Measurements from ENCODE around the gene DUOX1. TPM values are rescaled to one million over a fixed set of nuclear protein-coding genes. Genes with fewer than 3 reads are reported as not detected.
"Not testable (repeated sequence)": the region's sequence is repeated elsewhere in the genome, so short reads cannot be mapped to it uniquely, and the experiment has no call there.

The DUOX1 gene
- 1.1 and 1.4 TPM in 2 replicates for polyA plus RNA-seq (2013)

DNA sequence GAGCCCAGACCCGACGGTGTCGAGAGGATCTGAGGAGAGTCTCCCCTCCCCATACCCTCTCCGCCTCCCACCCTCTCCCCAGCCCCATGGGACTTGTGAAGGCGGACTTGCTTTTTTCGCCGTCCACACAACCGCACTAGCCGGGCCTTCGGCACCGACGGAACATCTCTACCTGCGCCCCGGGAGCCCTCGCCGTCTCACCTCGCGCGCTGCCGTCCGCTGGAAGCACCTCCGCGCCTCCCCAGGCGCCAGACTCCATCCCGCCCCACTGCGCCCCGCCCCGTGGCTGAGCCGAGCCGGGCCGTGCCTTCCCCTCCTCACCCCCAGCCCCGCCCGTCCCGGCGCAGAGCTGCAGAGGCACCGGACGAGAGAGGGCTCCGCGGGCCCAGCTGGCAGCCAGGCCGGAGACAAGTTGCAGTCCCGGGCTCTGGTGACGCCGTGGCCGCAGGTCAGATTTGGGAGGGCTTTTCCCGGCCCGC, at the start of gene DUOX1, which contains the start of gene DUOXA1:
Gene DUOX1 (plus strand): TSS at position 344 of the 479 bp plus-strand sequence. CDS start 1,973 bp downstream, outside the sequence.
Gene DUOXA1 (minus strand): TSS at position 229 of the 479 bp plus-strand sequence. CDS start 6,865 bp downstream, outside the sequence.
- WGBS (ENCODE audit: extremely low coverage, insufficient coverage, insufficient read length): no CpG with 5 or more reads among the region's 46 CpGs
- H3K4ac ChIP-seq (ENCODE audit: low read depth, low read length): no peak within 1 kb of the TSS
- no peaks in the 10 kb centered on the region for H3K36me3 ChIP-seq (ENCODE audit: control insufficient read depth in 1 of 2, insufficient read depth in 2 of 2, low read length in 2 of 2)
- H2BK5ac ChIP-seq (ENCODE audit: low read depth, low read length, poor library complexity): no peak within 1 kb of the TSS
- peak in 1 of 2 donors; percentile 11 for DNase-seq
- H3K23ac ChIP-seq (ENCODE audit: low read length): peak within 1 kb of the TSS; percentile 58
- peak within 1 kb of the TSS; percentile 8 for H3K4me2 ChIP-seq (ENCODE audit: low read length)
- peak within 1 kb of the TSS; percentile 11 for H3K4me3 ChIP-seq (ENCODE audit: low read depth, low read length)
- H4K12ac ChIP-seq (ENCODE audit: low read depth, low read length): no peak within 1 kb of the TSS
- H3K79me2 ChIP-seq (ENCODE audit: control insufficient read depth, insufficient read depth, low read length, poor library complexity): no peaks in the 10 kb centered on the region
- H3K9me3 ChIP-seq (ENCODE audit: insufficient read depth, low read depth, low read length): peaks cover 12% of the 10 kb centered on the region
- peaks cover 52% of the 10 kb centered on the region for H3K27me3 ChIP-seq (ENCODE audit: insufficient read depth, low read length)
- H3K27ac ChIP-seq (ENCODE audit: low read depth, low read length): no peak within 1 kb of the TSS
- H3K9ac ChIP-seq (ENCODE audit: low read length): no peak within 1 kb of the TSS
- H4K91ac ChIP-seq (ENCODE audit: low read depth, low read length): no peak within 1 kb of the TSS
- no peak within 1 kb of the TSS for H3K18ac ChIP-seq (ENCODE audit: low read length)
- no peak within 1 kb of the TSS for H2BK12ac ChIP-seq (ENCODE audit: low read length)
- H3K79me1 ChIP-seq (ENCODE audit: low read length): no peaks in the 10 kb centered on the region
- no peak within 1 kb of the TSS for H2AK5ac ChIP-seq (ENCODE audit: low read length)
- no peak within 1 kb of the TSS for H3K14ac ChIP-seq (ENCODE audit: low read length)
- no peak within 1 kb of the TSS for H2BK120ac ChIP-seq (ENCODE audit: insufficient read depth, low read length, poor library complexity)
- H2AFZ ChIP-seq (ENCODE audit: insufficient read depth, low read length, poor library complexity): no peak within 1 kb of the TSS
- H3K4me1 ChIP-seq (ENCODE audit: control insufficient read depth in 1 of 2, insufficient read depth in 2 of 2, low read length in 2 of 2): peaks cover 0 to 5% of the 10 kb centered on the region in 2 experiments
- H4K8ac ChIP-seq (ENCODE audit: low read depth, low read length): no peak within 1 kb of the TSS

DNA sequence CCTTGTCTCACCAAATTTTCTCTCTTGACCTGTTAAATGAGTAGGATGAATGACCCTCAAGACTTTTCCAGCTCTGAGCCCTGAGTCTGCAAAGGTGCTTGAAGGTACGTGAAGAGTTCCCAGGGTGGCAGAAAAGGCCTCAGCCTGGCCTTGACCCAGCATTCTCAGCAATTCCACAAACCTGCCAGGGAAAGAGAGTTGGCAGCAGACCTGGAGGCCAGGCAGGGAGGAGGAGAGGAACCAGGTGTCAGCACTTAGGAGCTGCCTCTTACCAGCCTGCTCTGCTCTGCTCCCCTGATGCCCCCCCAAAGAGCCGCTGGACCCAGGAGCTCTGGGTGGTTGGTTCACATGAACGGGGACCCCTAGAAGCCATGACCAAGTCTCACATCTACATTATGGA, 49.2 kb upstream of the DUOX1 start:
- H2BK12ac ChIP-seq (ENCODE audit: low read length); H3K4me2 ChIP-seq (ENCODE audit: low read length); H3K79me2 ChIP-seq (ENCODE audit: control insufficient read depth, insufficient read depth, low read length, poor library complexity); H3K36me3 ChIP-seq (ENCODE audit: control insufficient read depth in 1 of 2, insufficient read depth in 2 of 2, low read length in 2 of 2); H4K8ac ChIP-seq (ENCODE audit: low read depth, low read length); H2AFZ ChIP-seq (ENCODE audit: insufficient read depth, low read length, poor library complexity); H3K9ac ChIP-seq (ENCODE audit: low read length); H3K27ac ChIP-seq (ENCODE audit: low read depth, low read length); H3K79me1 ChIP-seq (ENCODE audit: low read length); H3K23ac ChIP-seq (ENCODE audit: low read length); H4K91ac ChIP-seq (ENCODE audit: low read depth, low read length); H4K12ac ChIP-seq (ENCODE audit: low read depth, low read length); H2BK5ac ChIP-seq (ENCODE audit: low read depth, low read length, poor library complexity); H2BK120ac ChIP-seq (ENCODE audit: insufficient read depth, low read length, poor library complexity); DNase-seq; H3K27me3 ChIP-seq (ENCODE audit: insufficient read depth, low read length); H3K4ac ChIP-seq (ENCODE audit: low read depth, low read length); H3K9me3 ChIP-seq (ENCODE audit: insufficient read depth, low read depth, low read length); H3K4me3 ChIP-seq (ENCODE audit: low read depth, low read length); H3K4me1 ChIP-seq (ENCODE audit: control insufficient read depth in 1 of 2, insufficient read depth in 2 of 2, low read length in 2 of 2); H3K14ac ChIP-seq (ENCODE audit: low read length); H2AK5ac ChIP-seq (ENCODE audit: low read length); H3K18ac ChIP-seq (ENCODE audit: low read length): not testable (repeated sequence)
- WGBS (ENCODE audit: extremely low coverage, insufficient coverage, insufficient read length): no CpG with 5 or more reads among the region's 3 CpGs

DNA sequence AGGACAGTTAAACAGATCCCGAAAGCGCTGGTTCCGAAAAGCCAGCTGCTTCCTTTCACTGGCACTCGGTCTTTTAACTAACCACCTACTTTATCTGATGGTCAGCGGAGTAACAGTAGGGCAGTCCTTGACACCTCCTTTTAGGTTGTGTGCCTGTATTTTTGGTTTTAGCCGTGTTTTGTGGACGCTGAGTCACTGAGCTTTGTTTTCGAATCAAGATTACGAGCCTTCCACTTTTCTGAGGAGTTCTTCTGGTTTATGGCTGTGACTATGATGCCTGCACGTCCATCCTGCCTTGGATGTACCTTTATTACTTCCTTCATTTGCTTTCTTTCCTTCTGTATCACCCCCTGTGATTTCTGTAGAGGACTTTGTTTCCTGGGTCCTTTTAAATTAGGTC, 47.4 kb upstream of the DUOX1 start:
- not testable (repeated sequence) for H2AFZ ChIP-seq (ENCODE audit: insufficient read depth, low read length, poor library complexity); H4K8ac ChIP-seq (ENCODE audit: low read depth, low read length); H4K91ac ChIP-seq (ENCODE audit: low read depth, low read length); H3K4me2 ChIP-seq (ENCODE audit: low read length); H3K14ac ChIP-seq (ENCODE audit: low read length); H2BK120ac ChIP-seq (ENCODE audit: insufficient read depth, low read length, poor library complexity); H3K9me3 ChIP-seq (ENCODE audit: insufficient read depth, low read depth, low read length); H3K79me2 ChIP-seq (ENCODE audit: control insufficient read depth, insufficient read depth, low read length, poor library complexity); H3K4me1 ChIP-seq (ENCODE audit: control insufficient read depth in 1 of 2, insufficient read depth in 2 of 2, low read length in 2 of 2); H2AK5ac ChIP-seq (ENCODE audit: low read length); H3K9ac ChIP-seq (ENCODE audit: low read length); H2BK12ac ChIP-seq (ENCODE audit: low read length); H4K12ac ChIP-seq (ENCODE audit: low read depth, low read length); H3K4ac ChIP-seq (ENCODE audit: low read depth, low read length); H3K36me3 ChIP-seq (ENCODE audit: control insufficient read depth in 1 of 2, insufficient read depth in 2 of 2, low read length in 2 of 2); DNase-seq; H3K18ac ChIP-seq (ENCODE audit: low read length); H3K27me3 ChIP-seq (ENCODE audit: insufficient read depth, low read length); H3K23ac ChIP-seq (ENCODE audit: low read length); H3K4me3 ChIP-seq (ENCODE audit: low read depth, low read length); H2BK5ac ChIP-seq (ENCODE audit: low read depth, low read length, poor library complexity); H3K27ac ChIP-seq (ENCODE audit: low read depth, low read length); H3K79me1 ChIP-seq (ENCODE audit: low read length)
- WGBS (ENCODE audit: extremely low coverage, insufficient coverage, insufficient read length): no CpG with 5 or more reads among the region's 10 CpGs

DNA sequence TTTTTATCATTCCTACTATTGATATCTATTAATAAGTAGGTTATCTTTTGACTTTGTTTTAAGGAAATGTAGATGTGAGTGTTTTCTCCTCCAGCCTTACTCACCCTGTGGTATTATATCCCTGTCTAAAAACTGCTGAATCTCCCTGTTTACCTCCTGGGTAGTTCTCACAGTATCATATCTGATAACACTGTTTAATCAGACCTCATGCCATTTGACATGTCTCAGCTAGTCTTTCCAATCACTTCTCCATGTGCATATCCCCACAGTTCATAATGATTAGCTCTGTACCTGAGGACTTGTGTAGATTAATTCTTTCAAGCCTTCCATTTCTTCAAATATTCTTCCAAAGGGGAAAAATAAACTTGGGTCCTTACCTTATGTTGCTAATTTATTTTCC, 46.6 kb upstream of the DUOX1 start:
- no peak overlapping the region for H2AK5ac ChIP-seq (ENCODE audit: low read length)
- no peaks in the 10 kb centered on the region for H3K27me3 ChIP-seq (ENCODE audit: insufficient read depth, low read length)
- H3K9ac ChIP-seq (ENCODE audit: low read length): no peak overlapping the region
- no peak overlapping the region for H2BK5ac ChIP-seq (ENCODE audit: low read depth, low read length, poor library complexity)
- no peak overlapping the region for H3K18ac ChIP-seq (ENCODE audit: low read length)
- no peaks in the 10 kb centered on the region for H3K36me3 ChIP-seq (ENCODE audit: control insufficient read depth in 1 of 2, insufficient read depth in 2 of 2, low read length in 2 of 2)
- DNase-seq: no peak
- no peaks in the 10 kb centered on the region for H3K9me3 ChIP-seq (ENCODE audit: insufficient read depth, low read depth, low read length)
- H3K14ac ChIP-seq (ENCODE audit: low read length): no peak overlapping the region
- no peaks in the 10 kb centered on the region for H3K4me1 ChIP-seq (ENCODE audit: control insufficient read depth in 1 of 2, insufficient read depth in 2 of 2, low read length in 2 of 2)
- H4K8ac ChIP-seq (ENCODE audit: low read depth, low read length): no peak overlapping the region
- no peak overlapping the region for H4K91ac ChIP-seq (ENCODE audit: low read depth, low read length)
- H3K27ac ChIP-seq (ENCODE audit: low read depth, low read length): no peak overlapping the region
- H2BK12ac ChIP-seq (ENCODE audit: low read length): no peak overlapping the region
- H3K4ac ChIP-seq (ENCODE audit: low read depth, low read length): no peak overlapping the region
- no peaks in the 10 kb centered on the region for H3K79me2 ChIP-seq (ENCODE audit: control insufficient read depth, insufficient read depth, low read length, poor library complexity)
- no peak overlapping the region for H3K4me3 ChIP-seq (ENCODE audit: low read depth, low read length)
- H4K12ac ChIP-seq (ENCODE audit: low read depth, low read length): no peak overlapping the region
- no peak overlapping the region for H3K4me2 ChIP-seq (ENCODE audit: low read length)
- no peak overlapping the region for H2BK120ac ChIP-seq (ENCODE audit: insufficient read depth, low read length, poor library complexity)
- H2AFZ ChIP-seq (ENCODE audit: insufficient read depth, low read length, poor library complexity): no peak overlapping the region
- no peaks in the 10 kb centered on the region for H3K79me1 ChIP-seq (ENCODE audit: low read length)
- no peak overlapping the region for H3K23ac ChIP-seq (ENCODE audit: low read length)

Measured in trophoblast cell (in vitro differentiated cells and primary cell).